ENCODE results near the gene MYMK. TPM values are rescaled to one million over a fixed set of nuclear protein-coding genes. Genes with fewer than 3 reads are reported as not detected.

Gene MYMK
- total RNA-seq, 2 donors from 2014 or later, result not detected

GRCh38 chr9:133513214-133514100 is 11.3 kb downstream of the MYMK start:
- DNase-seq, result peak in 3 of 4 donors; percentile 40 to 47 (median 40)
- Histone ChIP-seq H3K9me3 (no peaks in the 10 kb centered on the region), H3K4me1 (peaks cover 19% of the 10 kb centered on the region), H3K27ac (no peak overlapping the region), H3K4me3 (no peak overlapping the region), H3K27me3 (no peaks in the 10 kb centered on the region), H3K36me3 (replicated peaks in 1 of 2; ENCODE audit: insufficient read depth in 1 of 2, low read depth in 2 of 2) (no peaks in the 10 kb centered on the region)
- intact Hi-C loops (cut with DNase I), result no loop called here
- no peak for ATAC-seq
- 77 to 78% methylated on average over 14 to 25 of the region's 28 CpGs for WGBS, 2 donors
- no peak for TF ChIP-seq POLR2A (IDR thresholded peaks at IDR 0.05)
- TF ChIP-seq, protein P1, sequence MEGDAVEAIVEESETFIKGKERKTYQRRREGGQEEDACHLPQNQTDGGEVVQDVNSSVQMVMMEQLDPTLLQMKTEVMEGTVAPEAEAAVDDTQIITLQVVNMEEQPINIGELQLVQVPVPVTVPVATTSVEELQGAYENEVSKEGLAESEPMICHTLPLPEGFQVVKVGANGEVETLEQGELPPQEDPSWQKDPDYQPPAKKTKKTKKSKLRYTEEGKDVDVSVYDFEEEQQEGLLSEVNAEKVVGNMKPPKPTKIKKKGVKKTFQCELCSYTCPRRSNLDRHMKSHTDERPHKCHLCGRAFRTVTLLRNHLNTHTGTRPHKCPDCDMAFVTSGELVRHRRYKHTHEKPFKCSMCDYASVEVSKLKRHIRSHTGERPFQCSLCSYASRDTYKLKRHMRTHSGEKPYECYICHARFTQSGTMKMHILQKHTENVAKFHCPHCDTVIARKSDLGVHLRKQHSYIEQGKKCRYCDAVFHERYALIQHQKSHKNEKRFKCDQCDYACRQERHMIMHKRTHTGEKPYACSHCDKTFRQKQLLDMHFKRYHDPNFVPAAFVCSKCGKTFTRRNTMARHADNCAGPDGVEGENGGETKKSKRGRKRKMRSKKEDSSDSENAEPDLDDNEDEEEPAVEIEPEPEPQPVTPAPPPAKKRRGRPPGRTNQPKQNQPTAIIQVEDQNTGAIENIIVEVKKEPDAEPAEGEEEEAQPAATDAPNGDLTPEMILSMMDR (IDR thresholded peaks at IDR 0.05), result no peak

GRCh38 chr9:133512253-133513213 is 12.2 kb downstream of the MYMK start:
- 82 to 86% methylated on average over 15 to 17 of the region's 19 CpGs for WGBS, 2 donors
- no peaks in the 10 kb centered on the region for H3K27me3 ChIP-seq
- DNase-seq (no peak), ATAC-seq (no peak)
- TF ChIP-seq, protein P1 (IDR thresholded peaks at IDR 0.05), result no peak
- no peak for TF ChIP-seq POLR2A (IDR thresholded peaks at IDR 0.05)
- H3K4me1 ChIP-seq, result peaks cover 19% of the 10 kb centered on the region
- H3K9me3 ChIP-seq, result no peaks in the 10 kb centered on the region
- no peaks in the 10 kb centered on the region for H3K36me3 ChIP-seq (replicated peaks in 1 of 2; ENCODE audit: insufficient read depth in 1 of 2, low read depth in 2 of 2)
- no peak overlapping the region for H3K27ac ChIP-seq
- intact Hi-C loops (cut with DNase I), result no loop called here
- H3K4me3 ChIP-seq, result no peak overlapping the region

GRCh38 chr9:133511607-133512006 is 13.2 kb downstream of the MYMK start:
- TF ChIP-seq, protein P1 (IDR thresholded peaks at IDR 0.05), result no peak
- Histone ChIP-seq H3K36me3 (replicated peaks in 1 of 2; ENCODE audit: insufficient read depth in 1 of 2, low read depth in 2 of 2) (no peaks in the 10 kb centered on the region), H3K27ac (no peak overlapping the region), H3K27me3 (no peaks in the 10 kb centered on the region), H3K4me3 (no peak overlapping the region), H3K4me1 (peaks cover 25% of the 10 kb centered on the region), H3K9me3 (no peaks in the 10 kb centered on the region)
- DNase-seq (no peak), ATAC-seq (no peak)
- WGBS, 2 donors, result 85 to 86% methylated on average over 10 of the region's 10 CpGs
- intact Hi-C loops (cut with DNase I), result no loop called here

DNA sequence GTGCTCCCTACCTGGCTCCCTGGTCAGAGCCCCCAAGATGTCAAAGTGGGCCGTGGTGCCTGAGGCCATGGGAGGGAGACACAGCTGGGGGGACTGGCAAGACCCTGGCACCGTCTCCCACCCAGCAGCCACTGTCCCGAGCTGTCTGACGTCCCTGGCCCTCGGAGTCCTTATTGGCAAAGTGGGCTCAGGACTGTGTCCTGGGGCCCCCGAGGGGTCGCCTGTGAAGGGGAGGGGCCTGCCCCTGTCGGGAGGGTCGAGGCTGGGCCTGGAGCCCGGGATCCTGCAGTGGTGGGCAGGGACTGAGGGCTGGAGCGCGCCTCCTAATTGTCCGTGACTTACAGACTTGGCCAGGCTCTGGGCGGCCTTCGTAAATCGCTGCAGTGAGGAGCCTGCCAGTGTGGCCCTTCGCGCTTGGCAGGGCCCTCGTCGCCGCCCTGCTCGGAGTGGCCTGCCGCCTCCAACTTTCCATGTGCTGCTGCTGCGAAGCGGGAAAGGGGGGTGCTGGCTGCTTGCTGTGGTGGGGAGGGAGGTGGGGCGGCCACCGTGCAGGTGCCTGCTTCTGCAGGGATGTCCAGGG is 13.7 kb downstream of the MYMK start:
- TF ChIP-seq, protein P1 (IDR thresholded peaks at IDR 0.05), result no peak
- no peak for TF ChIP-seq POLR2A (IDR thresholded peaks at IDR 0.05)
- H3K27me3 ChIP-seq, result no peaks in the 10 kb centered on the region
- 91% methylated on average over 12 to 22 of the region's 27 CpGs for WGBS, 2 donors
- peaks cover 29% of the 10 kb centered on the region for H3K4me1 ChIP-seq
- no peak overlapping the region for H3K27ac ChIP-seq
- ATAC-seq (no peak), DNase-seq (no peak)
- intact Hi-C loops (cut with DNase I), result no loop called here
- no peak overlapping the region for H3K4me3 ChIP-seq
- H3K36me3 ChIP-seq (replicated peaks in 1 of 2; ENCODE audit: insufficient read depth in 1 of 2, low read depth in 2 of 2), result no peaks in the 10 kb centered on the region
- no peaks in the 10 kb centered on the region for H3K9me3 ChIP-seq
